ENCODE results near the gene TWNK. TPM values are rescaled to one million over a fixed set of nuclear protein-coding genes. Genes with fewer than 3 reads are reported as not detected.

TWNK gene
- total and polyA plus RNA-seq, 10 of the 15 experiments (the other 5 are each of a cell fraction or from before 2014, with no cell fraction given): 13.6 to 32.8 (median 18.0) TPM

DNA sequence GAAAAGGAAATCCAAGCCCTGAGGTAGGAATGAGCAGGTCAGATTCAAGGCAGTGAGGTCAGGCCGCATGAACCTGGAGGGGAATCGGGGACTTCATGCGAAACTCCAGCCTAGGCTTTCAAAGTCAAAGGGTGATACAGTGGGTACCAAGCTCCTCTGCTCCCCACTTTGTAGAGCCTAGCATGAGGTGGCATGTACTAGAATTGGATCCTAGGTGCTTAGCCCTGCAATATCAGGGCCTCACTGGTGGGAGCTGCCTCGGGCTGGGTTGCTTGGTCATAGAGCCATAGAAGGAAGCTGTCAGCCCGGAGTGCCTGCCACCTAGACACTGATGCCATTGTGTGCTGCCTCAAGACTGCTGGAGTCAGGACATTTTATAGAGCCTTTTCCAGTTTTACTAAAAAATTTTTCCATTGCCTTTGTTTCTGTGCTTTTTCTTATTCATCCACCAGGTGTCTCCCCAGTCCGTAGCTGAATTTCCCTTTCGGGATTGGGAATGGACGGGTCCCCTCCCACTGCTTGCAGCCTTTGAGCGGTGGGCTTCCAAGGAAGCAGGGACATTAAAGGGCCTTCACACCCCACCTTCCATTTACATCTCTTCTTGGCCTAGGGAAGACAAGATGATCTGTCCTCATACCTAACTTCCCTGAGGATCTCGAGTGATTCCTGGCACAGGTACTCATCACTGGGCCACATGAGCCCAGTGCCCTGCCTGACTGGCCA lies 6.8 kb downstream of the TWNK start:
- 70% methylated on average over 10 of the region's 10 CpGs for WGBS (ENCODE audit: insufficient coverage, insufficient replicate concordance, low lambda C conversion rate, missing lambda C conversion rate)
- Histone ChIP-seq H2AFZ (ENCODE audit: control insufficient read depth, low read depth, low read length) (no peak overlapping the region), H3K9ac (ENCODE audit: control insufficient read depth, insufficient read depth, low read length) (no peak overlapping the region), H3K79me2 (ENCODE audit: control insufficient read depth, insufficient read depth, low read length) (peaks cover 12% of the 10 kb centered on the region), H3K27me3 (replicated peaks in 1 of 2; ENCODE audit: control insufficient read depth in 2 of 2, insufficient read depth in 2 of 2, low read length in 1 of 2) (no peaks in the 10 kb centered on the region), H3K4me2 (ENCODE audit: control insufficient read depth, insufficient read depth) (no peak overlapping the region), H4K20me1 (ENCODE audit: control insufficient read depth, insufficient read depth) (no peaks in the 10 kb centered on the region), H3K9me3 (replicated peaks; ENCODE audit: control insufficient read depth, insufficient read depth, low read length) (no peaks in the 10 kb centered on the region), H3K36me3 (ENCODE audit: control insufficient read depth in 2 of 2, insufficient read depth in 2 of 2, low read length in 1 of 2) (peaks cover 14% of the 10 kb centered on the region in 2 experiments), H3K27ac (ENCODE audit: control insufficient read depth, insufficient read depth) (no peak overlapping the region), H3K4me3 (no peak overlapping the region), H3K4me1 (ENCODE audit: control insufficient read depth, insufficient read depth, low read length) (peaks cover 13% of the 10 kb centered on the region)
- TF ChIP-seq, protein P1, sequence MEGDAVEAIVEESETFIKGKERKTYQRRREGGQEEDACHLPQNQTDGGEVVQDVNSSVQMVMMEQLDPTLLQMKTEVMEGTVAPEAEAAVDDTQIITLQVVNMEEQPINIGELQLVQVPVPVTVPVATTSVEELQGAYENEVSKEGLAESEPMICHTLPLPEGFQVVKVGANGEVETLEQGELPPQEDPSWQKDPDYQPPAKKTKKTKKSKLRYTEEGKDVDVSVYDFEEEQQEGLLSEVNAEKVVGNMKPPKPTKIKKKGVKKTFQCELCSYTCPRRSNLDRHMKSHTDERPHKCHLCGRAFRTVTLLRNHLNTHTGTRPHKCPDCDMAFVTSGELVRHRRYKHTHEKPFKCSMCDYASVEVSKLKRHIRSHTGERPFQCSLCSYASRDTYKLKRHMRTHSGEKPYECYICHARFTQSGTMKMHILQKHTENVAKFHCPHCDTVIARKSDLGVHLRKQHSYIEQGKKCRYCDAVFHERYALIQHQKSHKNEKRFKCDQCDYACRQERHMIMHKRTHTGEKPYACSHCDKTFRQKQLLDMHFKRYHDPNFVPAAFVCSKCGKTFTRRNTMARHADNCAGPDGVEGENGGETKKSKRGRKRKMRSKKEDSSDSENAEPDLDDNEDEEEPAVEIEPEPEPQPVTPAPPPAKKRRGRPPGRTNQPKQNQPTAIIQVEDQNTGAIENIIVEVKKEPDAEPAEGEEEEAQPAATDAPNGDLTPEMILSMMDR (IDR thresholded peaks at IDR 0.05 in 2 of 3, conservative IDR thresholded peaks at IDR 0.05 in 1 of 3; ENCODE audit: control insufficient read depth in 2 of 3, extremely low read depth in 1 of 3, insufficient read depth in 1 of 3, low read depth in 3 of 3, low read length in 3 of 3): peak; percentile 28 to 45 (median 32); a peak in 5 of 6 replicates
- no peak for TF ChIP-seq ZNF622 (IDR thresholded peaks at IDR 0.05)
- CTCF ChIA-PET: interaction anchor here (0.9 to 5.4 kb wide), 2 partner anchors 18 to 21 kb away, joined by 3 to 28 read pairs; no protein-coding TSS in a partner anchor
- no peak for FAIRE-seq
- POLR2A ChIA-PET: interaction anchor here (0.5 kb wide), 1 partner anchor 1270 kb away, joined by 3 read pairs; no protein-coding TSS in a partner anchor
- in situ Hi-C loops (cut with MboI): no loop called here
- SMC1A ChIA-PET (ENCODE audit: uncharacterized antibody, unreplicated experiment): no interaction called here
- RAD21 ChIA-PET (ENCODE audit: unreplicated experiment): interaction anchor here (0.5 kb wide), 1 partner anchor 20 kb away, joined by 3 read pairs; no protein-coding TSS in a partner anchor
- ATAC-seq: no peak
- DNase-seq (ENCODE audit: low read depth, low spot score): no peak
- TSS peak; percentile 44 for BruUV-seq (replicated peaks)
- intact Hi-C loops (cut with micrococcal nuclease; ENCODE audit: unreplicated experiment): no loop called here

DNA sequence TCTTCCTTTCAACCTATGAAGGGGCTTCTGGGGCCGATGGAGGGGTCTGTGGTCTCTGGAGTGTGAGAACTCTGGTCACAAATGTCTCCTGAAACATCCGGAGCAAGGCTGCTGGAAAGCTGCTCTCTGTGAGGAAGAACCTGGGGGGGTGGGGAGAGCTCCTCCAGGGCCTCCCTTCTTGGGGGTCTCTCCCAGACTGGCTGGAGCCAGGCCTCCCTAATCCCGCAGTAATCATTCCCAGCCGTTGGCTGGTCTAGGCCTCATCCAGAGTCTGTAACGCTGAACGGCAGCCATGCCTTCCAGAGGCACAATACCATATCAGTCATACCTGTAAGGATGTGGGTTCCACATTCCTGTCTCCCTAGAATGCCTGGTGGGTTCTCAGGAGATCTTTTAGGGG lies 7.8 kb downstream of the TWNK start:
- RAD21 ChIA-PET (ENCODE audit: unreplicated experiment): no interaction called here
- no peaks in the 10 kb centered on the region for H3K27me3 ChIP-seq (replicated peaks in 1 of 2; ENCODE audit: control insufficient read depth in 2 of 2, insufficient read depth in 2 of 2, low read length in 1 of 2)
- peaks cover 12% of the 10 kb centered on the region for H3K79me2 ChIP-seq (ENCODE audit: control insufficient read depth, insufficient read depth, low read length)
- H3K9me3 ChIP-seq (replicated peaks; ENCODE audit: control insufficient read depth, insufficient read depth, low read length): no peaks in the 10 kb centered on the region
- H3K36me3 ChIP-seq (ENCODE audit: control insufficient read depth in 2 of 2, insufficient read depth in 2 of 2, low read length in 1 of 2): peaks cover 11 to 12% of the 10 kb centered on the region in 2 experiments
- TF ChIP-seq CBX3 (IDR thresholded peaks at IDR 0.05; ENCODE audit: borderline replicate concordance, low read depth) (no peak), POLR2A (IDR thresholded peaks at IDR 0.05; ENCODE audit: low read depth, low read length) (peak; percentile 20; the same call in 1 of the 2 replicates)
- SMC1A ChIA-PET (ENCODE audit: uncharacterized antibody, unreplicated experiment): no interaction called here
- ATAC-seq (no peak), DNase-seq (ENCODE audit: low read depth, low spot score) (no peak), FAIRE-seq (no peak)
- no peak overlapping the region for H3K4me3 ChIP-seq
- H3K27ac ChIP-seq (ENCODE audit: control insufficient read depth, insufficient read depth): no peak overlapping the region
- no TSS peak for BruUV-seq (replicated peaks)
- WGBS (ENCODE audit: insufficient coverage, insufficient replicate concordance, low lambda C conversion rate, missing lambda C conversion rate): 67% methylated on average over 6 of the region's 6 CpGs
- intact Hi-C loops (cut with micrococcal nuclease; ENCODE audit: unreplicated experiment): loop anchor here (5.0 kb wide), 1 partner anchor 83 kb away; the partner anchor contains the start of gene SLF2
- H3K4me1 ChIP-seq (ENCODE audit: control insufficient read depth, insufficient read depth, low read length): peaks cover 13% of the 10 kb centered on the region
- in situ Hi-C loops (cut with MboI): no loop called here
- CTCF ChIA-PET: interaction anchor here (2.6 to 5.7 kb wide), 3 partner anchors 8 to 21 kb away, joined by 8 to 91 read pairs (median 42); partner anchors contain the start of genes MRPL43 and TWNK
- H3K9ac ChIP-seq (ENCODE audit: control insufficient read depth, insufficient read depth, low read length): no peak overlapping the region
- POLR2A ChIA-PET: interaction anchor here (0.5 kb wide), 1 partner anchor 9 kb away, joined by 3 read pairs; no protein-coding TSS in a partner anchor
- H2AFZ ChIP-seq (ENCODE audit: control insufficient read depth, low read depth, low read length): no peak overlapping the region
- no peak overlapping the region for H3K4me2 ChIP-seq (ENCODE audit: control insufficient read depth, insufficient read depth)
- no peaks in the 10 kb centered on the region for H4K20me1 ChIP-seq (ENCODE audit: control insufficient read depth, insufficient read depth)
